22Rv1 (cell line): ENCODE data around the gene INKA1.

Source experiments
- CTCF ChIP-seq: fragments of 450-650 bp; IDR thresholded peaks from 2 replicates; pipeline ENCODE4 v1.5.1; 2017; ENCODE audit warnings: mild to moderate bottlenecking
- ZFX ChIP-seq: fragments of 450-650 bp; IDR thresholded peaks from 2 replicates; pipeline ENCODE4 v1.6.1; 2017; ENCODE audit warnings: antibody characterized with exemption, borderline replicate concordance

- TF ChIP-seq CTCF (no peak), ZFX (no peak)
Measured at GRCh38 chr3:49757197-49757596, 45.9 kb upstream of the INKA1 start.
